HepG2 (cell line): Measurements from ENCODE around the gene TSPAN8. TPM values are rescaled to one million over a fixed set of nuclear protein-coding genes. Genes with fewer than 3 reads are reported as not detected.
"Not testable (repeated sequence)": the region's sequence is repeated elsewhere in the genome, so short reads cannot be mapped to it uniquely, and the experiment has no call there.

Experiments
- ATAC-seq: fragments of 200-7000 bp; cut with Tn5 transposase; 3 replicates; pipeline ENCODE4 v1.9.1; 2020; ENCODE audit warnings: mild to moderate bottlenecking, moderate library complexity
- BruUV-seq: library from RNA; stranded (reverse); fragments of 400-500 nt; replicated peaks from 2 replicates; lab custom pipeline; 2021; lab: Mats Ljungman, UMichigan
- CTCF ChIA-PET: fragments of 300-600 bp; formaldehyde crosslinking; extraction: SDS; loops from one replicate; lab custom pipeline; 2021; ENCODE audit warnings: low total read pairs, inconsistent platforms, low intra/inter-chr PET ratio; lab: Yijun Ruan, JAX
- POLR2A ChIA-PET: fragments of 350-600 bp; sonication (Branson Sonifier 250); formaldehyde crosslinking; loops from one replicate; lab custom pipeline; 2020; ENCODE audit warnings: antibody characterized with exemption, inconsistent platforms; lab: Yijun Ruan, JAX
- DNase-seq: peaks from one replicate; pipeline ENCODE4 v3.0.0-alpha.2; 2015; ENCODE audit warnings: low spot score
- FAIRE-seq: peaks from 3 replicates; lab custom pipeline; 2011; peaks lifted over from hg19 to GRCh38; lab: Jason Lieb, UNC
- H2AFZ ChIP-seq: one replicate; pipeline ENCODE4 v1.6.1; 2011; ENCODE audit warnings: low read length, inconsistent platforms
- H3K27ac ChIP-seq: fragments of 300-600 bp; 3 replicates; pipeline ENCODE4 v1.8.0; 2011; ENCODE audit warnings: mixed run types, mild to moderate bottlenecking, mixed read lengths, low read length, inconsistent platforms; ENCODE audit not compliant: insufficient read depth; ENCODE audit errors: extremely low read length
- H3K27me3 ChIP-seq, 2 experiments: fragments of 200-600 bp in 1 of 2; 2 replicates in 1 of 2; 3 replicates in 1 of 2; pipeline versions ENCODE4 v1.6.0 to v1.8.0; 2011; ENCODE audit warnings: low read length in 2 of 2, mild to moderate bottlenecking in 2 of 2, moderate library complexity in 2 of 2, inconsistent platforms in 1 of 2; ENCODE audit not compliant: insufficient read depth in 2 of 2, control insufficient read depth in 1 of 2
- H3K36me3 ChIP-seq, 2 experiments: fragments of 200-600 bp in 1 of 2; replicated peaks in 1 of 2; 2 replicates in 1 of 2; 3 replicates in 1 of 2; pipeline versions ENCODE4 v1.5.1 to v1.8.0; 2011; ENCODE audit warnings: low read length in 2 of 2, inconsistent platforms in 1 of 2; ENCODE audit not compliant: insufficient read depth in 2 of 2, control insufficient read depth in 1 of 2
- H3K4me1 ChIP-seq: 2 replicates; pipeline ENCODE4 v1.5.1; 2012; ENCODE audit warnings: low read length, inconsistent platforms; ENCODE audit not compliant: insufficient read depth
- H3K4me2 ChIP-seq: 2 replicates; pipeline ENCODE4 v1.6.0; 2011; ENCODE audit warnings: low read depth, low read length, inconsistent platforms
- H3K4me3 ChIP-seq, 3 experiments: fragments of 200-600 bp in 1 of 3; sonication (generic), shearing (Covaris generic) in 1 of 3; replicated peaks in 1 of 3; 2 replicates each; pipeline ENCODE4 v1.5.1; 2011 to 2016; ENCODE audit warnings: low read length in 3 of 3, inconsistent platforms in 2 of 3, low read depth in 2 of 3, mild to moderate bottlenecking in 2 of 3, control low read depth in 1 of 3, mixed read lengths in 1 of 3; ENCODE audit not compliant: insufficient read depth in 1 of 3
- H3K79me2 ChIP-seq: one replicate; pipeline ENCODE4 v1.6.1; 2011; ENCODE audit warnings: low read length, inconsistent platforms; ENCODE audit not compliant: insufficient read depth
- H3K9ac ChIP-seq: 2 replicates; pipeline ENCODE4 v1.6.0; 2011; ENCODE audit warnings: mild to moderate bottlenecking, low read depth, low read length, inconsistent platforms; ENCODE audit not compliant: insufficient read depth
- H3K9me3 ChIP-seq: 2 replicates; pipeline ENCODE4 v1.5.1; 2012; ENCODE audit warnings: mild to moderate bottlenecking, low read length
- H4K20me1 ChIP-seq: 2 replicates; pipeline ENCODE4 v1.6.0; 2011; ENCODE audit warnings: inconsistent platforms, mild to moderate bottlenecking, low read length, moderate library complexity; ENCODE audit not compliant: insufficient read depth
- EP300 ChIP-seq, 3 experiments: sonication (generic) in 1 of 3; formaldehyde crosslinking in 1 of 3; IDR thresholded peaks; 2 replicates each; pipeline versions ENCODE4 v1.5.1 to v1.6.1; 2011 to 2020; ENCODE audit warnings: low read depth in 2 of 3, low read length in 2 of 3, borderline replicate concordance in 1 of 3, improper control_type of control experiment in 1 of 3, mild to moderate bottlenecking in 1 of 3, missing genetic modification reagents in 1 of 3, moderate library complexity in 1 of 3
- HNF4A ChIP-seq: sonication (generic); formaldehyde crosslinking; IDR thresholded peaks from 2 replicates; pipeline ENCODE4 v1.4.0; 2020; ENCODE audit warnings: missing genetic modification reagents
- NR2F6 ChIP-seq, 2 experiments: IDR thresholded peaks; 2 replicates each; pipeline ENCODE4 v1.6.1; 2016; ENCODE audit warnings: antibody characterized with exemption in 1 of 2, mild to moderate bottlenecking in 1 of 2
- RARA ChIP-seq: IDR thresholded peaks from 2 replicates; pipeline ENCODE4 v1.6.1; 2016; ENCODE audit warnings: missing genetic modification reagents, missing compliant biosample characterization
- TCF7 ChIP-seq: sonication (generic); IDR thresholded peaks from 2 replicates; pipeline ENCODE4 v1.6.1; 2016; ENCODE audit warnings: antibody characterized with exemption, low read depth
- TRIM24 ChIP-seq: sonication (generic); formaldehyde crosslinking; IDR thresholded peaks from 2 replicates; pipeline ENCODE4 v1.8.0; 2022; ENCODE audit warnings: mild to moderate bottlenecking, missing genetic modification reagents
- ZMYM2 ChIP-seq: sonication (generic); formaldehyde crosslinking; IDR thresholded peaks from 2 replicates; pipeline ENCODE4 v1.8.0; 2022; ENCODE audit warnings: mild to moderate bottlenecking, missing genetic modification reagents
- WGBS: methylation state at CpG from one replicate; pipeline ENCODE4 v1.1.6; 2017; ENCODE audit warnings: low lambda C conversion rate; 5-methylcytosine and 5-hydroxymethylcytosine counted together
- in situ Hi-C: cut with HindIII; loops from 2 replicates; pipeline ENCODE4 v1.10.0; 2017; ENCODE audit warnings: low pct_unique_long_range_greater_than_20kb; ENCODE audit not compliant: extremely low pct_ligation_motif_present
- intact Hi-C: fragments of 100-400 bp; cut with micrococcal nuclease; formaldehyde crosslinking; loops from one replicate; pipeline ENCODE4 v1.10.0; 2022; ENCODE audit not compliant: unreplicated experiment
- polyA plus RNA-seq, 8 experiments: library from polyadenylated mRNA; depleted of rRNA in 3 of 8; stranded (reverse) in 7 of 8; unstranded in 1 of 8; fragments of >200 nt; fragmentation: Illumina TruSeq in 4 of 8; extraction: Trizol in 4 of 8; gene quantifications; 2 replicates each; pipeline versions ENCODE4 v1.2.1 to v1.2.3, GENCODE V29; 2011 to 2016; ENCODE audit warnings: low read depth in 4 of 8, missing spikeins in 1 of 8, mixed read lengths in 1 of 8; ENCODE audit not compliant: insufficient read depth in 1 of 8
- total RNA-seq, 5 experiments: library from RNA; depleted of rRNA; stranded (reverse); fragments of >200 nt; fragmentation: Illumina TruSeq; extraction: Trizol; gene quantifications; 2 replicates each; pipeline ENCODE4 v1.2.3, GENCODE V29; 2016; ENCODE audit warnings: low read depth in 1 of 5
- TF ChIP-seq, protein P1 (sequence below): sonication (generic); formaldehyde crosslinking; IDR thresholded peaks from 2 replicates; pipeline ENCODE4 v1.4.0; 2020; ENCODE audit warnings: missing genetic modification reagents

TSPAN8 gene
- total and polyA plus RNA-seq, 2 of the 13 experiments (the other 11 are each of a cell fraction or from before 2014, with no cell fraction given): 3.4 to 3.9 TPM

DNA sequence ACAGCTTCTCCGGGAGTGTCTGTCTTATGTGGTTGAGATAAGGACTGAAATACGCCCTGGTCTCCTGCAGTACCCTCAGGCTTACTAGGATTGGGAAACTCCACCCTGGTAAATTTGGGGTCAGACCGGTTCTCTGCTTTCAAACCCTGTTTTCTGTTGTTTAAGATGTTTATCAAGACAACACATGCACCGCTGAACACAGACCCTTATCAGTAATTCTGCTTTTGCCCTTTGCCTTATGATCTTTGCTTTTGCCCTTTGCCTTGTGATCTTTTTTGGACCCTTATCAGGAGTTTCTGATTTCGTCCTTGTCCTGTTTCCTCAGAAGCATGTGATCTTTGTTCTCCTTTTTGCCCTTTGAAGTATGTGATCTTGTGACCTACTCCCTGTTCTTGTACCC is 7.8 kb downstream of the TSPAN8 start:
- BruUV-seq; H3K4me2 ChIP-seq; POLR2A ChIA-PET; H3K4me3 ChIP-seq; H3K4me1 ChIP-seq; in situ Hi-C loops; H3K27me3 ChIP-seq; H3K27ac ChIP-seq; H2AFZ ChIP-seq; CTCF ChIA-PET; DNase-seq; H3K79me2 ChIP-seq; H4K20me1 ChIP-seq; H3K36me3 ChIP-seq; H3K9me3 ChIP-seq; TF ChIP-seq EP300 (CRISPR knock-in tag; IDR thresholded peaks at IDR 0.05; ENCODE audit: borderline replicate concordance); NR2F6 (CRISPR knock-in tag; IDR thresholded peaks at IDR 0.05): not testable (repeated sequence)
- intact Hi-C loops: loop anchor here (1.0 to 10.0 kb wide), 2 partner anchors 12 to 285 kb away; partner anchors contain the start of gene LGR5
- WGBS: 71% methylated on average over 5 of the region's 5 CpGs
- FAIRE-seq: peak; percentile 4
- TF ChIP-seq EP300 (IDR thresholded peaks at IDR 0.05; ENCODE audit: low read depth in 2 of 2, low read length in 2 of 2): peak in 1 of 2 experiments; percentile 33; a peak in 1 of 4 replicates
- TF ChIP-seq, protein P1, sequence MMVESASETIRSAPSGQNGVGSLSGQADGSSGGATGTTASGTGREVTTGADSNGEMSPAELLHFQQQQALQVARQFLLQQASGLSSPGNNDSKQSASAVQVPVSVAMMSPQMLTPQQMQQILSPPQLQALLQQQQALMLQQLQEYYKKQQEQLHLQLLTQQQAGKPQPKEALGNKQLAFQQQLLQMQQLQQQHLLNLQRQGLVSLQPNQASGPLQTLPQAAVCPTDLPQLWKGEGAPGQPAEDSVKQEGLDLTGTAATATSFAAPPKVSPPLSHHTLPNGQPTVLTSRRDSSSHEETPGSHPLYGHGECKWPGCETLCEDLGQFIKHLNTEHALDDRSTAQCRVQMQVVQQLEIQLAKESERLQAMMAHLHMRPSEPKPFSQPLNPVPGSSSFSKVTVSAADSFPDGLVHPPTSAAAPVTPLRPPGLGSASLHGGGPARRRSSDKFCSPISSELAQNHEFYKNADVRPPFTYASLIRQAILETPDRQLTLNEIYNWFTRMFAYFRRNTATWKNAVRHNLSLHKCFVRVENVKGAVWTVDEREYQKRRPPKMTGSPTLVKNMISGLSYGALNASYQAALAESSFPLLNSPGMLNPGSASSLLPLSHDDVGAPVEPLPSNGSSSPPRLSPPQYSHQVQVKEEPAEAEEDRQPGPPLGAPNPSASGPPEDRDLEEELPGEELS (CRISPR knock-in tag): 0 out of 2 replicates have a peak, but pooled peaks have one; percentile 17
- 0 out of 2 replicates have a peak, but pooled peaks have one; percentile 55 for TF ChIP-seq ZMYM2 (CRISPR knock-in tag)
- 0 out of 2 replicates have a peak, but pooled peaks have one; percentile 22 for TF ChIP-seq NR2F6 (IDR thresholded peaks at IDR 0.05)
- TF ChIP-seq TRIM24 (CRISPR knock-in tag): 0 out of 2 replicates have a peak, but pooled peaks have one; percentile 38
- TF ChIP-seq TCF7: peak; percentile 37; the same call in 1 of the 2 replicates
- peak; percentile 78 for TF ChIP-seq HNF4A
- TF ChIP-seq RARA (CRISPR knock-in tag): 0 out of 2 replicates have a peak, but pooled peaks have one; percentile 8
- TF ChIP-seq, all 625 proteins: peak for 8; not testable (repeated sequence) for 617
- ATAC-seq, H3K9ac ChIP-seq: not testable (repeated sequence)
